HG02678 (cell line): ENCODE data around the gene PCSK6.

Experiments
- ATAC-seq: cut with Tn5 transposase; IDR thresholded peaks from one replicate; pipeline ENCODE4 v1.9.1; 2021; ENCODE audit warnings: mild to moderate bottlenecking, moderate library complexity; ENCODE audit not compliant: unreplicated experiment

Gene PCSK6

DNA sequence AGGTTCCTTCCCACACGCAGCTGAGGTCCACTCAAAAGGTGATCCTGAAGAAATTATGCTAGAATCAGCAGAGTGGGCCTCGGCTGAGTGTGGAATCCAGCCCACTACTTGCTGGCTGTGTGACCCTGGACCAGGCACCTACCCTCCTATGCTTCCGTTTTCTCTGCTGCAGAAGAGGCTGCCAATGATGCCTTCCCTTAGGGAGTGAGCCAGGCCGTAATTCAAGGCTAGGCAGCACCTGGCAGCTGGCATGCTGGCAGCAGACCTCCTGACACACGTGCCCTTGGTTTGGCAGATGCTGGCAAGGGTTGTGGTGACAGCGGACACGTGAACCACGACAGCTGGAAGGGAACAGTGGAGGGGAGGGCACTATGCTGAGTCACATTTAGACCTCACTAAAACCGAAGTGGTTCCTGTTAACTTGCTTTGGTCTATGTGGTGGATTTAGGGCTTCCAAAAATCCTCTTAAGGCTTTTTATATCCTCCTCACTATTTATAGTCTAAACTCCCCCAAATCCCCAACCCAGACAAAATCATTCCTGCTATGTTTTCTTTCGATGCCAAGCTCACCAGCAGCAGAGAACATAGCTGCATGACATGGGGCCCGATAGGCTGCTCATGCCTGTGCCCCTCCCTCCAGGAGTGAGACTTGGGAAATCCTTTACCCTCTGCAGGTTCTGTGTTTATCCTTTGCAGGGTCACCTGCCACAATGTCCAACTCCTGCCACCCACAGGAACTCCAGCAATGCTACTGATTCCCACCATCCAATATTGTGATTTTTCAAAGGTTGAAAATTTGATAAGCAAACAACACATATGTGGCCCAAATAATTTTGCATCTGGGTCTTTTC lies 10.6 kb upstream of the PCSK6 start:
- peak; percentile 67 for ATAC-seq

DNA sequence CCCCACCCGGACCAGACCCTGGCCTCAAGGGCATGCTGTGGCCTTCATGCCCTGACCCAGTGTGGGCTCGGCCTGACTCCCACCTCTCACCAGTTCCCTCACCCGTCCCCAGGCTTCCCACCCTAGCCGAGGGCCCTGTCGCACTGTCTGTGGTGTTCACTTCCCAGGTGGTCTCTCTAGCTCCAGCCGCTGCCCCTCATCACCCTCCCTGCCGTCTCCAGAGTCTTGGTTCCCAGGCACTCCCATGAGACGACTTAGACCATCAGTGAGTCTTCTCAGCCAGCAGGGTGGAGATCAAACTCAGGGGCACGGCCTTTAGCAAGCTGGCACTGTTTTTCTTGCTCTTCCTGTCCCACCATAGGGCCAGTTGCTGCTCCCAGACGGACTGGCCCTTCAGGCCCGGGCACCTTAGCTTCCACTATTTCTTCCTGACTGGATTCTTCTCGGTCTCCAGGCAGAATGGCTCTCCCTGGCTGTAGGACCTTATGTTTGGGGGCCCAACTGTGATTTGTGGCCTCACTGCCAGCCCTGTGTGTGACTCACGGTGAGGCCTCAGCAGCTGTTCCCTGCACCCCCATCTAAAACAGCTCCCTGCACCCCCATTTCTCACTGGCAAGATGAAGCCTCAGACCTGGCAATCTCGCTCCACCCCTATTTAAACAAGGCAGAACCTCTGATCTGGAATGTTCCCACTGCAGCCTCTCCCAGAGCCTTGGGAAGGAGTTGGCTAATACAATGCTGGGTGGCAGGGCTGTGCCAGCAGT lies 9.4 kb upstream of the PCSK6 start:
- ATAC-seq = no peak

DNA sequence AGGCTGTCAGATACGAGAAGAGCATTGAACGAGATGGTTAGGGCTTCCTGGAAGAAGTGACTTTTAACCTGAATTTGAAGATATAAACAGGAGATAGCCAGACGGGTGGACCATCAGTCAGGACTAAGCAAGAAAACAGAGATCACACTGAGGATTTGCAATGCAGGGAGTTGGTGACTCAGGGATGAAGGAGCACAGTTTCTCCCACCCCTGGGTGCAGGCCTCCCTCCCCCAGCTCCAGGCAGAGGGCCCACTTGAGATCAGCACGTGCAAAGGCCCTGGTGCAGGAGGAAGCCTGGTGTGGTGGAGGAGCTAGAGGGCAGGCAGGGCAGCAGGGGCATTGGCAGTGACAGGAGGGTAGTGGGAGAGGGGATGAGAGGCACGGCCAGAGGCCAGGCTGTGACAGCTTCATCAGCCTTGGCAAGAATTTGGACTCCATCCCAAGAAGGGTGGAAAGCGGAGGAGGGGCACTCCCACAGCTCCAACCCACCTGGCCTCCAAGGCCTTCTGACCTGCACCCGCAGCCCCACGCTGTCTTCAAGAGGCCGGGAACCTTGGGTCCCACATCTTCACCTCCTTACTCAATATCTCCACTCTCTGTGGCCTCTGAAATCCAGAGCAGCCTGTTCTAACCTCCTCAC lies 8.7 kb upstream of the PCSK6 start:
- ATAC-seq = no peak

DNA sequence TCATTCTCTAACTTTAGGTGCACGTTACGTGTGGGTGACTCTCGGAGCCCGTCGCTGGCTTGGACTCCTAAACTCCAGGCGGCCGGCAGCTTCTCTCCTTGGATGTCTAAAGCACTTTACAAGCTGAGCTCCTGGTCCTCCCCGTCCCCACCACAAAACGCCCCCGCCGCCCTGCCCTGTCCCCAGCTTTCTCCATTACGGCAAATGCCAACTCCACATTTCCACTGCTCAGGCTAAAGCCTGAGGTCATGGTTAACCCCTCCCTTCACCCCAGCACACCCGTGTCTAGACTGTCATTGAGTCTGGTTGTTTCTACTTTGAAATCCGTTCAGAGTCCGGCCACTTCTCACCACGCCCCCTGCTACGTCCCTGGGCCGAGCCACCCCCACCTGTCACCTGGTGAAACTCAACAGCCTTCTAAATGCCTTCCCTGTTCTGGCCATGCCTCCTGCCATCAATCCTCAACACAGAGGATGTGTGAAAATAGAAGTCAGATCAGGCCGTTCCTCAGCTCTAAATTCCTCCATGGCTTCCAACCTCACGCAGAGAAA lies 8.1 kb upstream of the PCSK6 start:
- ATAC-seq = no peak

DNA sequence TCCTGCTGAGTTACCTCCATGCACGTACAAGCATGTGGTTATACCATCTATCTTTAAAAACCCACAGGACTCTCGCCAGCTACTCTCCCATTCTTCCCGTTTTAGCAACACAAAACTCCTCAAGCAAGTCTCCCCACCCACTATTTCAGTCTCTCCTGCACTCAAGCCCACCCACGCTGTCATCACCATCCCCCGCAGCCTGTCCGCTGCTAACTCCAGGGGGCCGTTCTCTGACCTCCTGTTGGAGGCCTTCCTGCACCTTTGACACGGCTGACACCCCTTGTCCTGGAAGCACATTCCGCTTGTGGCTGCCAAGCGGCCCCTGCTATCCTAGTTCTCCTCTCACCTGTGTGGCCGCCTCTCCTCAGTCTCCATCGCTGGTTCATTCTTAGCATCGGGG lies 7.5 kb upstream of the PCSK6 start:
- no peak for ATAC-seq

DNA sequence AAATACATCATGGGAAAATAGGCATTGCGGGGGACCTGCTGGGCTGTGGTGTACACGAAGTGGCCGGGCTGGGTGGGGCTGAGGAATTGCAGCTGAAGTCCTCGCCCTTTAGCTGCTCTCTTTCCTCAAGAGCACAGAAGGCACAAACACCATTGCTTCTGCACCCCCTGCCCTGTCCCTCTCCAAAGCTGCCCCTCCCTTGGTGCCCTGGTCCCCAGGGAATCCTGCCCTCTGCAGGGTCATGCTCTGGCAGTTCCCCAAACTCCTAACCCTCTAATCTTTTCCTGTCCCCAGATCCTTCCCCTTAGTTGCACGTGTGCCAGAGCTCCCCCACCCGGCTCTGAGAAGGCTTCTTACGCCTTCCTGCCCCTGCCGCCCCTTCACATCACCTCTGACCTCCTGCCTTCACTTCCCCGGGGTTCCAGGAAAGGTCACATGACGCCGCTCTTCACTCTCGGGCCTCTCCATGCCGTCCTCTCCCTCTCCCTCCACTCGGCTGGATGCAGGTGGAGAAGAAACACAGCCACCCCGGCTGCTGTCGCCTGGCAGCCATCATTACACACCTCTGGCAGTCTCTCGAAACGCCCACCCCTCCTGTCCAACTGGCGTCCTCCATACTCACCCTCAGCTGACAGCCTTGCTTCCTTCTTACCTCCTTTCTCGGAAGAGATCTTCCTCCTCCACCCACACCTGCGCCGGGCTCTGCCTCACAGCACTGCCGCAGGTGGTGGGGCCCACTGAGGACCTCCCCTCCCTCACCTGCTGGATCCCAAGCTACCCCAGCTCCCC lies 6.9 kb upstream of the PCSK6 start:
- no peak for ATAC-seq

DNA sequence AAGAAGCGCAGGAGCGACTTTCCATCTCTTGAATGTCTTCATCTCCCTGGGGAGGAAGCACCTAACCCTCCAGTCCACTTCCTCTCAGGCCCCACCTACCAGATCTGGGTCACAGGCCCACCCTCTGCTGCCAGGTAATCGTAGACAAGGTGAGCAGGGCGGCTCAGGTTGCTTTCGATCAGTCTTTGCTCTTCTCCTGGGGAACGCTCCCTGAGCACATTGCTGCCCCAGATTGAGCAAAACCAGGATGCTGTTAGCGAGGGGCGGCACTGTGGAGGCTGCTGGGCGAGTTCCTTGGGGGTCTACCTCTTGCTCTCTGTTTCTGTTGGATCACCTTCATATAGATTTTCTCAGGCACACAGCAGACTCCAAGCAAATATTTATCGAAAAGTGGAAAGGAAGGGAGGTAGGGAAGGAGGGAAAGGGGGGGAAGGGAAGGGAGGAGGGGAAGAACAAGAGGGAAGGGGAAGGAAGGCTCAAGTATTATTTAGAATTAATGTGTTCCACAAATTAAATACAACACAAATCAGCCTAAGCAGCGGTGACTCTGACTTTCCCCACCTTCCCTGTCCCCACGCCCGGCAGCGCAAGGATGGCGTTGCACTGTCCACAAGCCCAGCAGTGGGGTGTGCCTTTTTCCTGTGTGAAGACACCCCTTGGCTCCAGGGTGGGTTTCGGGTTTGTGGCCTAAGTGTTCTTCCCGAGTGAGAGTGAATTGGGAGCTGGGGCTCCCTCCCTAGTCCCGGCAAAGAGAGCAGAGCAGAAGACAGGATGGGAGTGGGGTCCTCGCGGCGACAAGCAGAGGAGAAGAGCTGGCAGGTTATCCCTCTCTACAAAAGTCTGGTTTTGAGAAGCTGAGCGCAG lies 6.1 kb upstream of the PCSK6 start:
- no peak for ATAC-seq

DNA sequence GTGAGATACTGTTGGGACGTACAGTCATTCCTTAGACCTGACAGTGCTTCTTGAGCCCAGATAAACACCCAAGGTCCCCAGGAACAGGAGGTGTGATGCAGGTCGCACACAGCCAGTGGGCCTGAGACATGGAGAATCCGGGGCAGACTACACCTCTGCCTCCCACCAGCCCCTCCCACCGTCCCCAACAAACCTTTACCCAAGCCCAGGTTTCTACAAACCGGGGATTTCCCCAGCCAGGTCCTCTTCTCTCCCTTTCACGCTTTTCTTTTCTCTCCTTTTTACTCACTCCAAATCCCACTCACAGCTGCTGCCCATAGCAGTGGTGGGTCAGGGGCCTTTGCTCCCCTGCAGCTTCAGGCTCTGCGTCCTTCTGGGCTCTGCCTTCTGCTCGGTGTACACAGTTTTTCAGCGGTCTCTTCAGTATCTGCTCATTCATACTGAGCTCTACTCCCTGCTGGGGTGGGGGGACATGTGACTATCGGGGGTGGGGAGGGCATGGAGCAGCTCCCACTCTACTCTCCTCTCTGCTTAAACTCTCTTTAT lies 4.8 kb upstream of the PCSK6 start:
- no peak for ATAC-seq

DNA sequence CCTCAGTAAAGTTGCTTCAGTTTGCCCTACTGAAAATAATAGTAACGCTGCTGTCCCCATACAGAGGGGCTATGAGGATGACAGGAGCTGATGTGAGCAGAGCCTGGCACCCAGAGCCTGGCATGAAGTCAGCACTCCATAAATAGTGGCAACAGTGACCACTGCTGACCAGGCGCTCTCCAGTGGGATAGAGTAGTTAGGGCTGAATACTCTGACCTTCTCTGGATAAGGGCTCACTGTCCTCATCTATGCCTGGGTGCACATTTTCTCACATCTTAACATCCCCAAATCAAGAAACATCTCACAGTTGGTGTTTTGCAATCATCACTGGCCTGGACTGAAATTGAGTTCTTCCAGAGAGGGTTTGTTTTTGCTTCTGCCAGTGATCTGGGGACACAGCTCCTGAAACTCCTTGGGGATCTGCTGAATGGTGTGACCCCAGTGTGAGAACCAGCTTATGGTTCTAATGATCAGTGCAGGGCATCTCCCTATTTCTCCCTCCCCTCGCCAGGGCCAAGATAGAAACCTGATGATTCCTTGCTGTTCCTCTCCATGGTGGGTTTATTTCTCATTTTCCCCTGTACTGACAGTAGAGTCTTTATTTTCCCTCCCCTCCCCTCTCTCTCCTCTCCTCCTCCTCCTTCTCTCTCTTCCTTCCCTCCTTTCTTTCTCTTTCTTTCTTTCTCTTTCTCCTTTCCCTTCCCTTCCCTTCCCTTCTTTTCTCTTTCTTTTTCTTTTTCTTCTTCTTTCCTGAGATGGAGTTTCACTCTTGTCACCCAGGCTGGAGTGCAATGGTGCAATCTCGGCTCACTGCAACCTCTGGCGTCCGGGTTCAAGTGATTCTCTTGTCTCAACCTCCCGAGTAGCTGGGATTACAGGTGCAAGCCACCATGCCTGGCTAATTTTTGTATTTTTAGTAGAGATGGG lies 3.5 kb upstream of the PCSK6 start:
- no peak for ATAC-seq

DNA sequence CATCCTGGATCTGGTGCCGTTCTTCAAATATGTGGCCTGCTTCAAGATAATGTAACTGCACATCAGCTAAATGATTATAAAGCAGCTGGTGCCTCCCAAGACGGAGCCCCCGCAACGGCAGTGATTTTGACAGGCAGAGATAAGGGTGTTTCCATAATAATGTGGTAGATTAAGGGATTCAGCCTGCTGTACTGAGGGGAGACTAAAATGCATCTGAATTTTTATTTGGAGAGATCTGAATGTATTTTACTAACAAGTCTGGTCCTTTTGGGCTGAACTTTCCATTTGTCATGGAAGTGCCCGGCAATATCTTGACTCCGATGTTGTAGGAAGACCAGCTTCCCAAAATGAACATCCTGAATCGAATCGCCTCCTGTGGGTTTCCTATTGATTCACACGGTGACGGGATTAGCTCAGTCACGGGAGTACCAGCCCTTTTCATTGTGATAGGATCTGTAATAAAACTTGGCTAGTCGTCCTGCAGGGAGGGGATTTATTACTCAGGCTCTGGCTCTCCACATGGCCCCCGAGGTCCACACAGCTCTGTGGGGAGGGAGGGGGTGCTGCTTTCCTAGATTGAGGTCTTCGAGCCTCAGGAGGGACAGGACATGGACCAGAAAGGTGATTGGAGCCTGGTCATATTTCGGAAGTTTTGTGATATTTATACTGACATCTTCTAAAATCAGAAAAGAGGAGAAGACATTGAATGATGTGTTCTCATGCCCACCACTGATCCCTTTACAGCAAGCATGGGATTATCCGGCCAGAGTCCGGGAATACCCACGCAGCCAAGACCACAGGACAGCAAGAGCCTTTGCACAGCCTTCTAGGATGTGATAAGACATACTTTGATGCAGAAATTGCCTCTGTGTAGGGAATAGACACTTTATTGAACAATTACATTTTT lies 2.5 kb upstream of the PCSK6 start:
- ATAC-seq = no peak

DNA sequence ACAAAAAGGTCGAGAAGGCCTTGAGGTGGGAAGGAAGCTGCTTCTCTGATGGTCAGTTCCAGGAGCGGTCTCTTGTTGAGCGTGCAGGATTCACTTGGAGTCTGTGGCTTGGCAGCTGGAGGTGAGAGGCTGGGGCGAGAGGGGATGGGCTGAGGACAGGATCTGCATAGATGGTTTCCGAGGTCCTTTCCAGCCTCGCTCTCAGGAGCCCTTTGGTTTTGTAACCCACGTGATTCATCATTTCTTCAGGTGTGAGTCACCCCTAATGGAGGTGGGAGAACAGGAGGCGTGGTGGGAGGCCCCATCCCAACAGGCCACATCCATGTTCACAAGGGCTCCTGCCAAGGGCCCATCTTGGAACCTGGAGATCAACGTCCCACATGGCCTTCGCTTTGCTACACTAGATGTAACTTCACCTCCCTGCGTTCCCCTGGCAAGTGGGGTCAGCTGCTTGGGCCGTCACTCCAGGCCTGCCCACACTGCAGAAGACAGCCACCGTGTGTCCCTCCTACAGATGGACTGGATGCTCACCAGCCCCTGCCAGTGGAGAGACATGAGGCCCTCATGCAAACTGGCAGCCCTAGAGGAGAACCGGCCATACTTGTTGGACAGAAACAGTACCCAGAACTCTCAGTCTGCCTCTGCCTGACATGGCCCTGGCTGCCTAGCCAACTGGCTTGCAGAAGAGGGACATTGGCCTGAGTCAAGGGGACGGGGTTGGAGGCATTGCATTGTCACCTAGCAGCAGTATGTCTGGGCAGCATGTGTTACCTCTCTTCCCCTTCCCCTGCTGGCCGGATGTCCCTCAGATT lies 1.6 kb upstream of the PCSK6 start:
- ATAC-seq = no peak

DNA sequence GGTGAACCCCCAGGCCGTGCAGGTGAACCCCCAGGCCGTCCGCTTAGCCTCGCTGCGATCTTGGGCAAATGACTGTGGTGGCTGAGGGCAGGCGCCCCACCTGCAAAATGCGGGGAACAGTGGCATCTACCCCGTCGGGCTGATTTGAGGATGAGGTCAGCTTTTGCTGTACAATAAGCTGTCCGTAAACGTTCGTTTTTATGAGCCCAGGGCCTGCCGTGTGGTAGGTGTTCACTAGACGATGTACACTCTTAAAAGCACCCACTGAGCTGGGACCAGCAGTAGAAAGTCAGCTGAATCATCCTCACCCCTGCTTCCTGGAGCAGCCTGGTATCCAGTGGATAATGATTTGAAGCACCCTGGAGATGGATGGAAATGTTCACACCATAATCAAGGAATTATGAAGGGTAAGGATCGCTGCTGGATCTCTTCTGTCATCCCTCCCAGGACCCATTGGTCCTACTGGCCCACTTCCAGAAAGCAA lies 943 bp upstream of the PCSK6 start:
- ATAC-seq = no peak

DNA sequence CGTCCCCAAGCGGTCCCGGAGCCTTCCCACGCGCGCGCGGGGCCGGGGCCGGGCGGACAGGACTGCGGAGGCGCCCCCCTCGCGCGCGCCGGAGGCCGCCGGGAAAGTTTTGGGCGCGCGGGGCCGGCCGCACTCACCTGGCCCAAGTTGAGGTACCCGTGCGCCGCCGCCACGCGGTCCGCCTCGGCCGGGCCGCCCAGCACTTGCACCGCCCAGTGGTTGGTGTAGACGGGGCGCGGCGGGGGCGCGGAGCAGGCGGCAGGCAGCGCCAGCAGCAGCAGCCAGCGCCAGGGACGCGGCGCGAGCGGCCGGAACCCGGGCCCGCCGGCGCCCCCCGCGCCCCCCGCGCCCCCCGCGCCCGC lies 289 bp downstream of the PCSK6 start:
- ATAC-seq = no peak

DNA sequence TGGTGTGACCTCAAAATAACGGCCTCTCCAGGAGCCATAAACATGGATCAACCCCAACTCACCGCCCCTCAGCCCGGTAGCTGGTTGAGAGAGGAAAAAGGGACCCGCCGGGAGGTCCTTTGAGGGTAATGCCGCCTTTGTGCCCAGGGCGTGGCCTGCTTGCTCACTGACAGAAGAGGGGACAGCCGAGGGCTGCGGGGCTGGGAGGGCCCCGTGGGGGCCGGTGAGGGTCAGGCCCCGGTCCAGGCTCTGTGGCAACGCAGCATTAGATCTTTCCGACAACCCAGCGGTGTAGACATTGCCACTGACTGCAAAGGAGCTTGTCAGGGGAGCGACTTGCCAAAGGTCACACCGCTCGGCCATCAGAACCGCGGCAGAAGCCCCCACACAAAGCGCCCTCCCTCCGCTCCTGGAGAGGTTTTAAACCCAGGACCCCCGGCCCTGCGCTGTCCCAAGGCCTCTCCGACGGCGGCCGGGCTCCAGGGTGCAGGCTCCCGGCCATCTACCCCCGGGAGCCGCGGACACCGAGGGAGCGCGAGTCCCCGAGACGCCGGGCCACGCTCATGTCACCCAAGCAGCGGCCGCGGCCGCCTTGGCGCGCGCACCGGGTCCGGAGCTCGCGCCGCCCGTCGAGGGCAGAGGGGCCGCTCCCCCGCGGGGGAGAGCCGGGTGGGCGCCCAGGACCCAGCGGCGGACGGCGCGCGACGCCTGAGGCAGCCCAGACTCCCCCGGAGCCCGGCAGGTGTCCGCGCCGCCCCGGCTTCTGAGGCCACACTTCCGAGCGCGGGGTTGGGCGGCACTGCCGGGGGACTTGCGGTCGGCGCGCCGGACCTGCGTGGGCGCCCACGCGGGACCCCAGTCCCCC lies 975 bp downstream of the PCSK6 start:
- no peak for ATAC-seq

DNA sequence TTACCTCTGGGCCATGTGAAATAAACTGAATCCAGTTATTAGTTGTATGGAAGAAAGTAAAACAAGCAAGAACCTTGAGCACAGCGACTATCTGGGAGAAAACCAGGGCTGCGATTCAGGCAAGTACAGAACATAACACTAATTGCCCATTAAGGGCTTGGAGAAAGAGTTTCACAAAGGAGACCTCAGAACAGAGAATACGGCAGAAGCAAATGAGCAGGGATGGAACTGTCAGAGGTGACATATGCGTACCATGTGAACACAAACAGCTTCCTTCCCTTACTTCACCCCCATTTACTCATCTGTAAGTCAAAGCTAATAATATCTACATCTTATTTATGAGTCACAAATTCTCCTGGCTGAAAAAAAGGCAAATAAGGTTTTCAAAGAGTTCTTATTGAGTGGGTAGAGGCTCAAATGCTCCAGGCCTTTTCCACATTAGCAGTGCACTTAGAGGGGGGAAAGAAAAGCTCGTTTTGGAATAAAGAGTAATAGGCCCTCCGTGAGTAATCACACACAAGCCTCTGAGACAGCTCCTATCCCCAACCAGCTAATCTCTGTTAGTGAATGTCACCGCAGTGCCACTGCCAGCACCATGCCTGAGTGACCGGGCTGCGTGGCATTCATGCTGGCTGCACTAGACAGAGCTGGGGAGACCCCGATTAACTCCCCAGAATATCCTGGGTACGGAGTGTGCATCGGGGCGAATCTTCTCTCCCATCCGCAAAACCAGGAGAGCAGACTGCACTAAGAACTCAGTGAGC lies 2.6 kb downstream of the PCSK6 start:
- no peak for ATAC-seq
